ENCODE measurements around the gene USP1.

USP1 gene

DNA sequence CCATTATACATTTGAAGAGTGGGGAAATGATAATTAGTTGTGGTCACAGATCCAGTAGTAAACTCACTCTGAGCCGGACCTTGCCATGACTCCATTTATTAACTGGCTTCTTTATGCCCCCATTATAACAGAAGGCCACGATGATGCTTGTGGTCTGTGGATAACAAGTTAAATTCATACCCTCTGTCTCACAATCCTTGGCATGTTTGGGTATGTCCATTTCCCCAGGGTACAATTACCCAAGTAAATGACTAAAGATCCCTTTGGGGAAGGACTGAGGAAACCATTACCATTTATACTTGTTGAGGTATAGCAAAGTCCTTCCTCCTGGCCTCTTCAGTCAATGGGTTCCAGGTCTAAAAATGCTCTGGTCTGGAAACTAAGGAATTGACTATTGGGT, 7.3 kb upstream of the USP1 start:
- no peak for FAIRE-seq

GRCh38 chr1:62433861-62434617, 2.8 kb upstream of the USP1 start:
- no peak for FAIRE-seq

GRCh38 chr1:62434618-62435001, 2.2 kb upstream of the USP1 start:
- FAIRE-seq, result no peak

- no peak for FAIRE-seq
Observed at GRCh38 chr1:62435231-62436038, 1.4 kb upstream of the USP1 start.

DNA sequence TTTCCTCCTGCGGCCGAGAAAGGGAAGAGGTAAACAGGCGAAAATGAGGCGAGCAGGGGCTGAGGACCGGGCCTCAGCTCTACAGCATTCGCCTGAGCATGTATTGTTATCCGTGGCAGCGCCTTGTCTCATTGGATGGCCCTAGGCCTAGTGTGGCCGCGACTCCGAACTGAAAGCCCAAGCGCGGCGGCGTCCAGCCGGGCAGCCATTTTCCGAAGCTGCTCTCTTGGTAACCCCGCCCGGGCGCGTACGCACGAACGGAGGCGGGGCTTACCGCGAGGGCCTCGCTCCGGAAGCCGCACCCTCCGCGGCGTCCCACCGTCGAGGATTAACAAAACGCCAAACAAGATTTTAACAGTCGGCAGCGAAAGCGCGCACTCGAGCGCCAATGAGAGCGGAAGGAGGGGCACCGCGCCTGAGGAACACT, 797 bp upstream of the USP1 start:
- no peak for FAIRE-seq

DNA sequence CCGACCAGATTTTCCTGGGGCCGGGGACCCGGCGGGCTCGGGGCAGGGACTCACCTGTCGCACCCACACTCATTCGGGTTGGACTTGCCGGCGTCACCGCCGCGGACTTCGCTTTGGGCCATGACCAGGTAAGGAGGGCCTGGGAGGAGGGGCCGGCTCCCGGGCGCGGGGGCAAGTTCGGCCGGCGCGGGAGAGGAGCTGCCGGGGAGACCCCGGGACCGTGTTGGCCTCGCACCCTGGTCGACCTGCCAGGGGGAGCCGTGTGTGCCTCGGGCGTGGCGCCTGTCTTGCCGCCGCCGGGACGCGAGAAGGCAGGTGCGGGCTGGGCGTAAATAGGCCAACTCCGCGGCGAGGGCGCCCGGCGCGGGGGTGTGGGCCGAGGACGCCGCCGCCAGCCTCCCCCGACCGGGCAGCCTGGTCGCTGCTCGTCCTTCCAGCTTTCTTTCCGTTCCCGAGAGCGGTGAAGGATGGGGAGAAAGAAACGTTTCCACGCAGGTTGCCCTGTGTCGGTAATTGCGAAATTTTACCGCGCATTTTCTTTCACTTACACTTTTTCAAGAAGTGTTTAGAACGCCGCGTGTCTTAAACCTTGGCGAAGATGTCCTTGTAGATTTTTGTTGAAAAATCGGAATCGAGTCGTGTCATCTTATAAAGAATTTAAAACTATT, 558 bp downstream of the USP1 start:
- no peak for FAIRE-seq

DNA sequence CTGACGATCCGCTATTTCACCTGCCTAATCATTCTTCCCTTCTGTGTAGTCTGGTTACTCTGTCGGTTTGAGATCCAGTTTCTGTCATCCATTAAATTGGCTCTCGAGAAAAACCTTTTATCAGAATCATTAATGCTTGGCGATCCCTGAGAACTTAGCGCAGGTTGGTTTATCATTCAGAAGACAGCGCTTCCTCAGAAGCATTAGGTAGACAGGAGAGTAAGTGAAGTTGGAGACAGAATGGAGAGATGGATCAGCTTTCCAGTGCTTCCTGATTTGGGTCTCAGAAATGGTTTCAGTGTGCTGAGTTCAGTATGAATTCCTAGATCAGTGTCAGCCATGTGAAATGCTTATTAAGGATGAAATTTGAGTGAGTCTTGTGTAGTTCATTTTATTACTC, 1.3 kb downstream of the USP1 start:
- no peak for FAIRE-seq

GRCh38 chr1:62439652-62440371, 3.0 kb downstream of the USP1 start:
- FAIRE-seq, result no peak

DNA sequence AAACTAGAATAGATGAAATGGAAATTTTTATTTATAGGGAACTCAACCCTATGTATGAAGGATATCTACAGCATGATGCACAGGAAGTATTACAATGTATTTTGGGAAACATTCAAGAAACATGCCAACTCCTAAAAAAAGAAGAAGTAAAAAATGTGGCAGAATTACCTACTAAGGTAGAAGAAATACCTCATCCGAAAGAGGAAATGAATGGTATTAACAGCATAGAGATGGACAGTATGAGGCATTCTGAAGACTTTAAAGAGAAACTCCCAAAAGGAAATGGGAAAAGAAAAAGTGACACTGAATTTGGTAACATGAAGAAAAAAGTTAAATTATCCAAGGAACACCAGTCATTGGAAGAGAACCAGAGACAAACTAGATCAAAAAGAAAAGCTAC, 7.9 kb downstream of the USP1 start:
- no peak for FAIRE-seq

- no peak for FAIRE-seq
Observed at GRCh38 chr1:62448221-62448933, 11.5 kb downstream of the USP1 start.

DNA sequence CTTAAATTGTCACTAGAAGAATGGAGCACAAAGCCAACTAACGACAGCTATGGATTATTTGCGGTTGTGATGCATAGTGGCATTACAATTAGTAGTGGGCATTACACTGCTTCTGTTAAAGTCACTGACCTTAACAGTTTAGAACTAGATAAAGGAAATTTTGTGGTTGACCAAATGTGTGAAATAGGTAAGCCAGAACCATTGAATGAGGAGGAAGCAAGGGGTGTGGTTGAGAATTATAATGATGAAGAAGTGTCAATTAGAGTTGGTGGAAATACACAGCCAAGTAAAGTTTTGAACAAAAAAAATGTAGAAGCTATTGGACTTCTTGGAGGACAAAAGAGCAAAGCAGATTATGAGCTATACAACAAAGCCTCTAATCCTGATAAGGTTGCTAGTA, 13.5 kb downstream of the USP1 start:
- no peak for FAIRE-seq

DNA sequence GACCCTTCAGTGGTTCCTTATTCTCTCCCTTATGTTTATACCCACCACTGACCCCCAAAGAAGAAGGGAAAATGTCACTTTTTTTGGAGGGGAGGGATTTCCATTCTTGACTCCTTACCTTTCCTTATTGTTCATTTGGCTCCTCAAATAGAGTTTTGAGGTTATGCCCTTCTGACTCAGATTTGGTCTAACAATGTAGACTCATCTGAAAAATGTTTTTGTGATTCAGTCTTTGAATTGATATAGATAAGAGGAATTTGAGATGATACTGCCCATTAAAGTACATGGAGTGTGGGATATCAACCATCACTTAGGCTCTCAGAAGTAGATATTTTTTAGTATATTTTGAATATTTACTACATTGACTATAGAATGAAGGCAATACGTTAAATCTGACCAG, 16.1 kb downstream of the USP1 start:
- no peak for FAIRE-seq

- FAIRE-seq, result no peak
Observed at GRCh38 chr1:62457955-62458354, 21.1 kb downstream of the USP1 start.

GRCh38 chr1:62462370-62462769, 25.5 kb downstream of the USP1 start:
- no peak for FAIRE-seq

GRCh38 chr1:62467092-62467491, 30.2 kb downstream of the USP1 start:
- FAIRE-seq, result no peak

GRCh38 chr1:62476525-62477219, 39.8 kb downstream of the USP1 start:
- no peak for FAIRE-seq

GRCh38 chr1:62481681-62482080, 44.8 kb downstream of the USP1 start:
- FAIRE-seq, result no peak

DNA sequence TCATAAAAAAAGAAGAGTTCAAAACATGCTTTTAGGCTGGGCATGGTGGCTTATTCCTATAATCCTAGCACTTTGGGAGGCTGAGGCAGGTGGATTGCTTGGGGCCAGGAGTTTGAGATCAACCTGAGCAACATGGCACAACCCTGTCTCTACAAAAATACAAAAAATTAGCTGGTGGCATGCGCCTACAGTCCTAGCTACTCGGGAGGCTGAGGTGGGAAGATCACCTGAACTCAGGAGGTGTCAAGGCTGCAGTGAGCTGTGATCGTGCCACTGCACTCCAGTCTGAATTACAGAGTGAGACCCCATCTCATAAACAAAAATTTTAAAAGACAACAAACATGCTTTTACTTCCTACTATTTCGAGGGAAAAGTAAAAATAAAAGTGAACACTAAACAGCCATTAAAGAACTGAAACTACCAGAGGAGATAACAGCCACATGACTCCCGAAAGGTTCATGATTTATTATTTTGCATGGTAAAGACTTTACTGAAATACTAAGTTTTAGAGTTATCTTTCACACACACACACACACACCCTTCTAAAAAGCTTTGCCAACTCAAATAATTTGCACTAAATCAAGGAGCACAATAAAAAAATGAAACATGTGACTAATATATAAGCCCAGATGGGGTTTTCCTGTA, 48.1 kb downstream of the USP1 start:
- FAIRE-seq, result no peak

DNA sequence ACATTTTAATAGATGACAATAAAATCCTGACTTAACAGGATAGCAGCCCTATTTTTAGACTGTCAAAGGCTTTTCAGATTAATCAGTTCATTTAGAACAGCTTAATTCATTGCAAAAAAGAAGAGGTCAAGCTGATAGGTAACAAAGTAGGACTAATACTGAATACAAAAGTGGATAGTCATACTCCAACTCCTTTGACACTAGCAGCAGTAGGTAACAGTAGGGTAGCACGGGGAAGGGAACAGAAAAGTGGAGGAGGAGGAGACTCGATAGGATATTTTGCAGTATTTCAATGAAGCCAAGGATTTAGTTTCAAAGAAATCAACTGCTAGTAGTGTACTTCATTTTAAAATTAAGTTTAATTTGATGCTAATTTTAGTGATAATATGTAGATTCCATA, 51.1 kb downstream of the USP1 start:
- no peak for FAIRE-seq

- no peak for FAIRE-seq
Observed at GRCh38 chr1:62492521-62492920, 55.7 kb downstream of the USP1 start.

DNA sequence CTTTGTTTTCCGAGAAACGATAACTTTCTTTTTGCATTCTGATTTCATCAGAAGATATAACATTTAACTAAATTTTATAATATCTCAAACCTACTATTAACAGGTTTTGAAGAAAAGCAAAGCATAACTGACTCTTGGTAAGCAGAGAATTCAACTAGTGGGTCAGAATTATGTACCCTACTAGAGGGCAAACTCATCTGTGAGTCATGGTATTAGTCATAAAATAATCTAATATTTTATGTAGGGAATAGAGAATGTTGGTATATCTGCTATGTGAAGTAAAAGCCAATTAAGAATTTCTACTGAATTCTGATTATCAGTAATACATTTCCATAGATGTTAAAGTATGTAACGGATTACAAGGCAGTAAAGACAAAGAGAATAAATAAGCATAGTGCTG, 56.8 kb downstream of the USP1 start:
- no peak for FAIRE-seq

All from G401.6 (cell line).